PFSK-1 (cell line): ENCODE measurements around the gene ANKS4B.

ENCODE experiments used
- FOXP2 ChIP-seq: optimal IDR thresholded peaks from 2 replicates; pipeline ENCODE3; 2011; ENCODE audit warnings: borderline replicate concordance, control low read depth, inconsistent platforms; ENCODE audit not compliant: insufficient read depth; ENCODE audit errors: extremely low read length, extremely low read depth
- POLR2AphosphoS5 ChIP-seq: IDR thresholded peaks from 2 replicates; pipeline ENCODE4 v1.6.1; 2012; ENCODE audit warnings: low read depth, mild to moderate bottlenecking, control low read depth, low read length, moderate library complexity
- SIN3A ChIP-seq: IDR thresholded peaks from 2 replicates; pipeline ENCODE4 v1.6.1; 2012; ENCODE audit warnings: mild to moderate bottlenecking, low read length, moderate library complexity, borderline replicate concordance; ENCODE audit not compliant: insufficient read depth
- TAF1 ChIP-seq: IDR thresholded peaks from 2 replicates; pipeline ENCODE4 v1.6.1; 2012; ENCODE audit warnings: low read length, control low read depth, borderline replicate concordance; ENCODE audit not compliant: insufficient read depth

- no peak for TF ChIP-seq POLR2AphosphoS5
- no peak for TF ChIP-seq TAF1
- no peak for TF ChIP-seq FOXP2
- TF ChIP-seq SIN3A, result no peak
Observed at GRCh38 chr16:21233521-21234150, at the start of gene ANKS4B.
